Neural progenitor cell (in vitro differentiated cells): ENCODE data around the gene CD164L2. TPM values are rescaled to one million over a fixed set of nuclear protein-coding genes. Genes with fewer than 3 reads are reported as not detected.

Experiments used
- DNase-seq: peaks from one replicate; pipeline ENCODE4 v3.0.0-alpha.2; 2016; ENCODE audit warnings: low spot score
- H2AFZ ChIP-seq: fragments of 200-600 bp; sonication (generic); replicated peaks from 2 replicates; pipeline ENCODE4 v1.6.1; 2016; ENCODE audit warnings: antibody characterized with exemption
- H3F3A ChIP-seq: fragments of 200-600 bp; sonication (generic); 2 replicates; pipeline ENCODE4 v1.6.1; 2016; ENCODE audit warnings: antibody characterized with exemption, low read depth
- H3K27ac ChIP-seq: fragments of 200-600 bp; sonication (generic); 2 replicates; pipeline ENCODE4 v1.5.1; 2016; ENCODE audit warnings: mild to moderate bottlenecking
- H3K27me3 ChIP-seq: fragments of 200-600 bp; sonication (generic); 2 replicates; pipeline ENCODE4 v1.6.1; 2016; ENCODE audit warnings: mild to moderate bottlenecking, moderate library complexity
- H3K36me3 ChIP-seq: fragments of 200-600 bp; sonication (generic); 2 replicates; pipeline ENCODE4 v1.5.1; 2016
- H3K4me1 ChIP-seq: fragments of 200-600 bp; sonication (generic); 2 replicates; pipeline ENCODE4 v1.6.1; 2016; ENCODE audit warnings: mixed run types
- H3K4me2 ChIP-seq: fragments of 200-600 bp; sonication (generic); 2 replicates; pipeline ENCODE4 v1.6.1; 2016
- H3K4me3 ChIP-seq: fragments of 200-600 bp; sonication (generic); 2 replicates; pipeline ENCODE4 v1.5.1; 2016
- H3K79me2 ChIP-seq: fragments of 200-600 bp; sonication (generic); 2 replicates; pipeline ENCODE4 v1.6.1; 2016; ENCODE audit warnings: low read depth
- H3K9ac ChIP-seq: fragments of 200-600 bp; sonication (generic); 2 replicates; pipeline ENCODE4 v1.6.1; 2016
- H3K9me3 ChIP-seq: fragments of 200-600 bp; sonication (generic); 2 replicates; pipeline ENCODE4 v1.5.1; 2016; ENCODE audit warnings: low read depth
- H4K20me1 ChIP-seq: fragments of 200-600 bp; sonication (generic); 2 replicates; pipeline ENCODE4 v1.6.1; 2016; ENCODE audit warnings: low read depth
- H3K27ac Mint-ChIP-seq: 3 replicates; pipeline ENCODE4 v1.8.0; 2021; ENCODE audit warnings: mixed read lengths
- H3K27me3 Mint-ChIP-seq: 2 replicates; pipeline ENCODE4 v1.8.0; 2022; ENCODE audit warnings: low read depth, mild to moderate bottlenecking, inconsistent platforms, moderate library complexity, mixed read lengths; ENCODE audit not compliant: insufficient read depth
- H3K36me3 Mint-ChIP-seq: 3 replicates; pipeline ENCODE4 v1.8.0; 2021; ENCODE audit warnings: mixed read lengths
- H3K4me1 Mint-ChIP-seq: 3 replicates; pipeline ENCODE4 v1.8.0; 2021; ENCODE audit warnings: mixed read lengths
- H3K4me3 Mint-ChIP-seq: 3 replicates; pipeline ENCODE4 v1.8.0; 2021; ENCODE audit warnings: mild to moderate bottlenecking, moderate library complexity, mixed read lengths
- H3K9me3 Mint-ChIP-seq: 3 replicates; pipeline ENCODE4 v1.8.0; 2020; ENCODE audit warnings: mixed read lengths
- EZH2 ChIP-seq: fragments of 200-600 bp; sonication (generic); IDR thresholded peaks from 2 replicates; pipeline ENCODE4 v1.6.1; 2017; ENCODE audit warnings: antibody characterized with exemption, mild to moderate bottlenecking, moderate library complexity
- EZH2phosphoT487 ChIP-seq: fragments of 200-600 bp; sonication (generic); IDR thresholded peaks from 2 replicates; pipeline ENCODE4 v1.6.1; 2017; ENCODE audit warnings: antibody characterized with exemption
- total RNA-seq: library from RNA; depleted of rRNA; stranded (reverse); fragments of >200 nt; gene quantifications from 2 replicates; pipeline ENCODE4 v1.2.3, GENCODE V29; 2015; ENCODE audit warnings: low replicate concordance
- TF ChIP-seq, protein P1 (sequence below): fragments of 200-600 bp; sonication (generic); IDR thresholded peaks from 2 replicates; pipeline ENCODE4 v1.5.1; 2017; ENCODE audit warnings: antibody characterized with exemption, mild to moderate bottlenecking

Gene CD164L2
- total RNA-seq, 1 donor from 2014 or later = 1.6 TPM

DNA sequence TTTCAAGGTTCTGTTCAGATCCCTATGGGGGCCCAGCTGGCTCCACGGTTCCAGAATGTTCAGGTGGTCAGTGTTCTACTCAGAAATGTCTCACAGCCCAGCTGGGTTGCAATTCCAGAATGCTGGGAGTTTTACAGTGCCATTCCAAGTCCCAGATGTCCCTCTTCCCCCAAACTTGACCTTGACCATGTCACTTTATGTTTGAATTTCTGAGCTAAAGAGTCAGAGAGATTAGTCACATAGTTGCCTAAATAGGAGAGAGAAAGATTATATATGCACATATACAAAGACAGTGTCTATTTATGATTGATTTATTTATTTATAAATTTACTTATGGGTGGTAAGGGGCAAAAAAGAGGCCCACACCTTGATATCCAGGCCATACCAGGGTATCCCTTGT is 11.8 kb upstream of the CD164L2 start:
- Histone ChIP-seq H4K20me1 (no peaks in the 10 kb centered on the region), H3F3A (peaks cover 15% of the 10 kb centered on the region), H3K4me2 (no peak overlapping the region), H3K9me3 (no peaks in the 10 kb centered on the region), H2AFZ (no peak overlapping the region), H3K4me1 (peaks cover 26% of the 10 kb centered on the region), H3K9ac (no peak overlapping the region), H3K4me3 (no peak overlapping the region), H3K36me3 (no peaks in the 10 kb centered on the region), H3K27ac (no peak overlapping the region), H3K27me3 (no peaks in the 10 kb centered on the region), H3K79me2 (no peaks in the 10 kb centered on the region)
- Mint-ChIP-seq H3K4me1 (peaks cover 45% of the 10 kb centered on the region), H3K27me3 (peaks cover 11% of the 10 kb centered on the region), H3K9me3 (no peaks in the 10 kb centered on the region), H3K27ac (no peak overlapping the region), H3K4me3 (peak overlapping the region; percentile 31), H3K36me3 (no peaks in the 10 kb centered on the region)
- no peak for DNase-seq
- TF ChIP-seq EZH2phosphoT487 (no peak), EZH2 (no peak)
- TF ChIP-seq, protein P1, sequence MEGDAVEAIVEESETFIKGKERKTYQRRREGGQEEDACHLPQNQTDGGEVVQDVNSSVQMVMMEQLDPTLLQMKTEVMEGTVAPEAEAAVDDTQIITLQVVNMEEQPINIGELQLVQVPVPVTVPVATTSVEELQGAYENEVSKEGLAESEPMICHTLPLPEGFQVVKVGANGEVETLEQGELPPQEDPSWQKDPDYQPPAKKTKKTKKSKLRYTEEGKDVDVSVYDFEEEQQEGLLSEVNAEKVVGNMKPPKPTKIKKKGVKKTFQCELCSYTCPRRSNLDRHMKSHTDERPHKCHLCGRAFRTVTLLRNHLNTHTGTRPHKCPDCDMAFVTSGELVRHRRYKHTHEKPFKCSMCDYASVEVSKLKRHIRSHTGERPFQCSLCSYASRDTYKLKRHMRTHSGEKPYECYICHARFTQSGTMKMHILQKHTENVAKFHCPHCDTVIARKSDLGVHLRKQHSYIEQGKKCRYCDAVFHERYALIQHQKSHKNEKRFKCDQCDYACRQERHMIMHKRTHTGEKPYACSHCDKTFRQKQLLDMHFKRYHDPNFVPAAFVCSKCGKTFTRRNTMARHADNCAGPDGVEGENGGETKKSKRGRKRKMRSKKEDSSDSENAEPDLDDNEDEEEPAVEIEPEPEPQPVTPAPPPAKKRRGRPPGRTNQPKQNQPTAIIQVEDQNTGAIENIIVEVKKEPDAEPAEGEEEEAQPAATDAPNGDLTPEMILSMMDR = no peak

DNA sequence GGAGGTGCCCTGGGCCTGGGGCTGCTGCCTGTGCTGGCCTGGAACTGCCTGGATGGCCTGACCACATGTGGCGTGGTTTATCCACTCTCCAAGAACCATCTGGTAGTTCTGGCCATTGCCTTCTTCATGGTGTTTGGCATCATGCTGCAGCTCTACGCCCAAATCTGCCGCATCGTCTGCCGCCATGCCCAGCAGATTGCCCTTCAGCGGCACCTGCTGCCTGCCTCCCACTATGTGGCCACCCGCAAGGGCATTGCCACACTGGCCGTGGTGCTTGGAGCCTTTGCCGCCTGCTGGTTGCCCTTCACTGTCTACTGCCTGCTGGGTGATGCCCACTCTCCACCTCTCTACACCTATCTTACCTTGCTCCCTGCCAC is 11.1 kb upstream of the CD164L2 start:
- Histone ChIP-seq H4K20me1 (no peaks in the 10 kb centered on the region), H3K9ac (no peak overlapping the region), H3K4me2 (no peak overlapping the region), H3K27ac (no peak overlapping the region), H3K27me3 (no peaks in the 10 kb centered on the region), H3F3A (peaks cover 15% of the 10 kb centered on the region), H3K4me3 (no peak overlapping the region), H3K4me1 (peaks cover 20% of the 10 kb centered on the region), H2AFZ (no peak overlapping the region), H3K79me2 (no peaks in the 10 kb centered on the region), H3K36me3 (no peaks in the 10 kb centered on the region), H3K9me3 (no peaks in the 10 kb centered on the region)
- no peaks in the 10 kb centered on the region for H3K36me3 Mint-ChIP-seq
- peaks cover 11% of the 10 kb centered on the region for H3K27me3 Mint-ChIP-seq
- H3K4me3 Mint-ChIP-seq = peak overlapping the region; percentile 47
- no peak overlapping the region for H3K27ac Mint-ChIP-seq
- no peaks in the 10 kb centered on the region for H3K9me3 Mint-ChIP-seq
- DNase-seq = no peak
- no peak for TF ChIP-seq EZH2
- TF ChIP-seq, protein P1 = no peak
- TF ChIP-seq EZH2phosphoT487 = no peak
- H3K4me1 Mint-ChIP-seq = peaks cover 39% of the 10 kb centered on the region

DNA sequence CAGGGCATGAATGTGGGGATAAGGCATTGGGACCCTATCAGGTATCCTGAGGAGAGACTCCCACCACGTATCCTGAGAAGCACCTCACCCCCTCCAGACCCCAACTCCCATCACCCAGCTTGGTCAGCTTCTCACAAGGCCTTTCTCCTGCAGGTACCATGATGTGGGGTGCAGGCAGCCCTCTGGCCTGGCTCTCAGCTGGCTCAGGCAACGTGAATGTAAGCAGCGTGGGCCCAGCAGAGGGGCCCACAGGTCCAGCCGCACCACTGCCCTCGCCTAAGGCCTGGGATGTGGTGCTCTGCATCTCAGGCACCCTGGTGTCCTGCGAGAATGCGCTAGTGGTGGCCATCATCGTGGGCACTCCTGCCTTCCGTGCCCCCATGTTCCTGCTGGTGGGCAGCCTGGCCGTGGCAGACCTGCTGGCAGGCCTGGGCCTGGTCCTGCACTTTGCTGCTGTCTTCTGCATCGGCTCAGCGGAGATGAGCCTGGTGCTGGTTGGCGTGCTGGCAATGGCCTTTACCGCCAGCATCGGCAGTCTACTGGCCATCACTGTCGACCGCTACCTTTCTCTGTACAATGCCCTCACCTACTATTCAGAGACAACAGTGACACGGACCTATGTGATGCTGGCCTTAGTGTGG is 10.6 kb upstream of the CD164L2 start:
- H3K27ac ChIP-seq = no peak overlapping the region
- Mint-ChIP-seq H3K36me3 (no peaks in the 10 kb centered on the region), H3K9me3 (no peaks in the 10 kb centered on the region), H3K27ac (no peak overlapping the region), H3K4me3 (peak overlapping the region; percentile 89), H3K27me3 (peaks cover 11% of the 10 kb centered on the region), H3K4me1 (peaks cover 34% of the 10 kb centered on the region)
- no peak overlapping the region for H3K4me3 ChIP-seq
- no peaks in the 10 kb centered on the region for H3K79me2 ChIP-seq
- no peak for TF ChIP-seq EZH2
- no peak for TF ChIP-seq EZH2phosphoT487
- H3K4me2 ChIP-seq = no peak overlapping the region
- H3K4me1 ChIP-seq = peaks cover 15% of the 10 kb centered on the region
- H4K20me1 ChIP-seq = no peaks in the 10 kb centered on the region
- H3K36me3 ChIP-seq = no peaks in the 10 kb centered on the region
- no peak overlapping the region for H3K9ac ChIP-seq
- H2AFZ ChIP-seq = no peak overlapping the region
- no peaks in the 10 kb centered on the region for H3K27me3 ChIP-seq
- H3K9me3 ChIP-seq = no peaks in the 10 kb centered on the region
- no peak for DNase-seq
- peaks cover 12% of the 10 kb centered on the region for H3F3A ChIP-seq
